ENCODE measurements around the gene DHRSX.

- TF ChIP-seq, protein P1, sequence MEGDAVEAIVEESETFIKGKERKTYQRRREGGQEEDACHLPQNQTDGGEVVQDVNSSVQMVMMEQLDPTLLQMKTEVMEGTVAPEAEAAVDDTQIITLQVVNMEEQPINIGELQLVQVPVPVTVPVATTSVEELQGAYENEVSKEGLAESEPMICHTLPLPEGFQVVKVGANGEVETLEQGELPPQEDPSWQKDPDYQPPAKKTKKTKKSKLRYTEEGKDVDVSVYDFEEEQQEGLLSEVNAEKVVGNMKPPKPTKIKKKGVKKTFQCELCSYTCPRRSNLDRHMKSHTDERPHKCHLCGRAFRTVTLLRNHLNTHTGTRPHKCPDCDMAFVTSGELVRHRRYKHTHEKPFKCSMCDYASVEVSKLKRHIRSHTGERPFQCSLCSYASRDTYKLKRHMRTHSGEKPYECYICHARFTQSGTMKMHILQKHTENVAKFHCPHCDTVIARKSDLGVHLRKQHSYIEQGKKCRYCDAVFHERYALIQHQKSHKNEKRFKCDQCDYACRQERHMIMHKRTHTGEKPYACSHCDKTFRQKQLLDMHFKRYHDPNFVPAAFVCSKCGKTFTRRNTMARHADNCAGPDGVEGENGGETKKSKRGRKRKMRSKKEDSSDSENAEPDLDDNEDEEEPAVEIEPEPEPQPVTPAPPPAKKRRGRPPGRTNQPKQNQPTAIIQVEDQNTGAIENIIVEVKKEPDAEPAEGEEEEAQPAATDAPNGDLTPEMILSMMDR (IDR thresholded peaks at IDR 0.05): no peak
- TF ChIP-seq EZH2phosphoT487 (IDR thresholded peaks at IDR 0.05): no peak
These were observed 4.0 kb upstream of the DHRSX start for GRCh38 chrX:2504706-2505332.

Measured in neural progenitor cell (in vitro differentiated cells).